Endothelial cell of umbilical vein (primary cell): Measurements from ENCODE around the gene ZNF804B. TPM values are rescaled to one million over a fixed set of nuclear protein-coding genes. Genes with fewer than 3 reads are reported as not detected.

Source experiments
- BruUV-seq: library from RNA; stranded (reverse); fragments of 400-500 nt; replicated peaks from 2 replicates; lab custom pipeline; 2021; lab: Mats Ljungman, UMichigan
- CTCF ChIA-PET: fragments of 300-600, 350-600 bp; sonication (Branson Sonifier 250); formaldehyde crosslinking; loops from one replicate; lab custom pipeline; 2021; ENCODE audit warnings: antibody characterized with exemption, inconsistent platforms; lab: Charles Lee
- POLR2A ChIA-PET: fragments of 300-600, 350-600 bp; sonication (Branson Sonifier 250); formaldehyde crosslinking; loops from one replicate; lab custom pipeline; 2021; ENCODE audit warnings: antibody characterized with exemption, inconsistent platforms; lab: Charles Lee
- DNase-seq: peaks from one replicate; pipeline ENCODE4 v3.0.0-alpha.2; 2011; ENCODE audit warnings: low read depth, low spot score
- FAIRE-seq: peaks from 2 replicates; lab custom pipeline; 2011; peaks lifted over from hg19 to GRCh38; lab: Jason Lieb, UNC
- H2AFZ ChIP-seq: 2 replicates; pipeline ENCODE4 v1.6.0; 2012; ENCODE audit warnings: low read depth, low read length, control low read depth, inconsistent platforms
- H3K27ac ChIP-seq: 2 replicates; pipeline ENCODE4 v1.5.1; 2011; ENCODE audit warnings: low read depth, mild to moderate bottlenecking, control low read depth, low read length, moderate library complexity; ENCODE audit not compliant: insufficient read depth
- H3K27me3 ChIP-seq, 2 experiments: 2 replicates each; pipeline versions ENCODE4 v1.6.0 to v1.6.1; 2011; ENCODE audit warnings: low read length in 2 of 2, mixed read lengths in 1 of 2; ENCODE audit not compliant: control insufficient read depth in 2 of 2, insufficient read depth in 2 of 2
- H3K36me3 ChIP-seq, 2 experiments: 2 replicates in 1 of 2; 3 replicates in 1 of 2; pipeline ENCODE4 v1.5.1; 2011; ENCODE audit warnings: low read length in 2 of 2, mild to moderate bottlenecking in 1 of 2, moderate library complexity in 1 of 2; ENCODE audit not compliant: control insufficient read depth in 2 of 2, insufficient read depth in 2 of 2; ENCODE audit errors: extremely low read depth in 1 of 2
- H3K4me1 ChIP-seq: 3 replicates; pipeline ENCODE4 v1.5.1; 2011; ENCODE audit warnings: mild to moderate bottlenecking, low read length; ENCODE audit not compliant: control insufficient read depth, insufficient read depth; ENCODE audit errors: extremely low read depth
- H3K4me2 ChIP-seq: 2 replicates; pipeline ENCODE4 v1.6.1; 2011; ENCODE audit warnings: low read length, control low read depth, mixed read lengths; ENCODE audit not compliant: insufficient read depth
- H3K4me3 ChIP-seq, 3 experiments: fragments of 200-600 bp in 1 of 3; sonication (generic), shearing (Covaris generic) in 1 of 3; replicated peaks in 1 of 3; 2 replicates each; pipeline ENCODE4 v1.5.1; 2011 to 2016; ENCODE audit warnings: control low read depth in 3 of 3, low read length in 3 of 3, mild to moderate bottlenecking in 2 of 3, inconsistent platforms in 1 of 3, low read depth in 1 of 3, moderate library complexity in 1 of 3; ENCODE audit not compliant: insufficient read depth in 1 of 3
- H3K79me2 ChIP-seq: 2 replicates; pipeline ENCODE4 v1.6.0; 2012; ENCODE audit warnings: low read length, inconsistent platforms; ENCODE audit not compliant: control insufficient read depth, insufficient read depth
- H3K9ac ChIP-seq: replicated peaks from 2 replicates; pipeline ENCODE3; 2011; ENCODE audit warnings: low read length, control low read depth; ENCODE audit not compliant: insufficient read depth; ENCODE audit errors: extremely low read depth
- H3K9me1 ChIP-seq: replicated peaks from 3 replicates; pipeline ENCODE4 v1.6.0; 2011; ENCODE audit warnings: mild to moderate bottlenecking, low read length; ENCODE audit not compliant: control insufficient read depth, insufficient read depth; ENCODE audit errors: extremely low read depth
- H3K9me3 ChIP-seq: replicated peaks from 2 replicates; pipeline ENCODE4 v1.5.1; 2012; ENCODE audit warnings: low read length, inconsistent platforms; ENCODE audit not compliant: control insufficient read depth, insufficient read depth
- H4K20me1 ChIP-seq: replicated peaks from 2 replicates; pipeline ENCODE3; 2011; ENCODE audit warnings: mild to moderate bottlenecking, low read length; ENCODE audit not compliant: control insufficient read depth, insufficient read depth; ENCODE audit errors: extremely low read depth
- FOS ChIP-seq: IDR thresholded peaks from 2 replicates; pipeline ENCODE4 v1.6.1; 2011; ENCODE audit warnings: mild to moderate bottlenecking, low read length, moderate library complexity, borderline replicate concordance; ENCODE audit not compliant: insufficient read depth
- GATA2 ChIP-seq: IDR thresholded peaks from 2 replicates; pipeline ENCODE4 v1.7.0; 2011; ENCODE audit warnings: low read depth, mild to moderate bottlenecking, moderate library complexity, mixed read lengths, low read length; ENCODE audit not compliant: insufficient read length, insufficient read depth
- MYC ChIP-seq: IDR thresholded peaks from one replicate; pipeline ENCODE4 v1.6.1; 2011; ENCODE audit warnings: mild to moderate bottlenecking, low read depth, low read length
- POLR2AphosphoS5 ChIP-seq: IDR thresholded peaks from 2 replicates; pipeline ENCODE4 v1.6.1; 2012; ENCODE audit warnings: low read depth, mild to moderate bottlenecking, control low read depth, low read length, moderate library complexity; ENCODE audit not compliant: insufficient read depth
- dilution Hi-C: fragments of 300-500 bp; cut with MboI; formaldehyde crosslinking; loops from one replicate; pipeline ENCODE4 v1.15.0; 2019; ENCODE audit warnings: low sequenced_read_pairs; ENCODE audit not compliant: extremely low pct_ligation_motif_present
- intact Hi-C: fragments of 100-400 bp; cut with micrococcal nuclease; formaldehyde crosslinking; loops from one replicate; pipeline ENCODE4 v1.10.0; 2022
- polyA plus RNA-seq, 4 experiments: library from polyadenylated mRNA; depleted of rRNA in 3 of 4; stranded (reverse) in 3 of 4; unstranded in 1 of 4; fragments of >200 nt; gene quantifications; 2 replicates each; pipeline versions ENCODE4 v1.2.1 to v1.2.3, GENCODE V29; 2011 to 2012; ENCODE audit warnings: missing spikeins in 1 of 4
- total RNA-seq: library from RNA; stranded (reverse); gene quantifications from 2 replicates; pipeline ENCODE4 v1.2.3, GENCODE V29; 2021

ZNF804B gene
- total and polyA plus RNA-seq, 2 donors (not counting 3 experiments of a cell fraction or from before 2014, with no cell fraction given): not detected

DNA sequence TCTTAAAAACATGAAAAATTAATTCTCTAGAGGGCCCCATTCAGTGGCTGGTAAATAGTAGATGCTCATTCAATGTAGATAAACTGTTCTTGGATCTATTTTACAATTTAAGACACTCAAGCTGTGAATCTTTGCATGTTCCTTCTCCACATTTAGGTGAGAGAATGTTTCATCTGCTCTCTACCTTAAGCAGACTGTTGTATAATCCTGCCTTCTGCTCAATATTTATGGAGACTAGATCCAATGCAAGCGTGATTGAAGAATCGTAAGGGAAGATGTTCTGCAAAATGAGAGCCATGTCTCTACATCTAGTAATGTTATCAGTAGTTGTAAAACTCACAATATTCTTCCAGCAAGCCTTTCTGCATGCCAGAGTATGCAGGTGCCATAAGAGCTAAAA lies 151.0 kb downstream of the ZNF804B start:
- BruUV-seq: no TSS peak
- no peak for FAIRE-seq

DNA sequence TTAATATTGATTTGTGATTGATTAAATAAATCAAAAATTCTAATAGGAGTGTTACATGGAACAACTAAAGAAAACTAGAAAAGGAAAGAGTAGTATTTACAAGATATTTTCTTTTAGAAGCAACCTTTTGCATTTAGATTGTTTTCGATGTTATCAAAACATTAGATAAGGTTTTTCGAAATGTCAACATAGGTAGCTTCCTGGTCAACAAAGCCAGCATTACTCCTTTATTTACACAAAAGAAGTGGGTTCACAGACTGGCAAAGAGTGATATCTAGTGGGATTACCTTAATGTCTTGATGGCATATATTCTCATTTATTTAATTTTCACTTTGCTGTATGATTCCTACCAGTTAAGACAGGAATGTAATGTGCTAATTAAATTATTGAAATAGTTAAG lies 153.4 kb downstream of the ZNF804B start:
- no peak for FAIRE-seq
- dilution Hi-C loops (no loop called here), intact Hi-C loops (no loop called here)
- ChIA-PET POLR2A (no interaction called here), CTCF (no interaction called here)
- H3K4me1 ChIP-seq: no peaks in the 10 kb centered on the region
- no TSS peak for BruUV-seq
- TF ChIP-seq FOS (no peak), GATA2 (no peak), MYC (no peak)
- H3K4me3 ChIP-seq: no peak overlapping the region
- no peak overlapping the region for H3K27ac ChIP-seq
- no peak for DNase-seq
- no peaks in the 10 kb centered on the region for H3K27me3 ChIP-seq
- no peak overlapping the region for H2AFZ ChIP-seq
- H3K4me2 ChIP-seq: no peak overlapping the region
- no peaks in the 10 kb centered on the region for H3K9me1 ChIP-seq
- H3K9ac ChIP-seq: no peak overlapping the region
- H4K20me1 ChIP-seq: no peaks in the 10 kb centered on the region
- no peaks in the 10 kb centered on the region for H3K9me3 ChIP-seq
- no peaks in the 10 kb centered on the region for H3K79me2 ChIP-seq
- no peaks in the 10 kb centered on the region for H3K36me3 ChIP-seq

More for the DNA sequence above, 151.0 kb downstream of the ZNF804B start:
- Histone ChIP-seq H4K20me1 (no peaks in the 10 kb centered on the region), H3K4me1 (no peaks in the 10 kb centered on the region), H3K36me3 (no peaks in the 10 kb centered on the region), H3K4me3 (no peak overlapping the region), H3K9me1 (no peaks in the 10 kb centered on the region), H3K9me3 (no peaks in the 10 kb centered on the region), H3K79me2 (no peaks in the 10 kb centered on the region), H3K27me3 (no peaks in the 10 kb centered on the region), H3K9ac (no peak overlapping the region), H3K27ac (no peak overlapping the region), H3K4me2 (no peak overlapping the region), H2AFZ (no peak overlapping the region)
- intact Hi-C loops: no loop called here
- no peak for TF ChIP-seq POLR2AphosphoS5
- no peak for DNase-seq
- dilution Hi-C loops: no loop called here
- ChIA-PET POLR2A (no interaction called here), CTCF (no interaction called here)
